Lung (tissue), 12 donors: ENCODE data around the gene PPP1R9B. TPM values are rescaled to one million over a fixed set of nuclear protein-coding genes. Genes with fewer than 3 reads are reported as not detected.

Experiments used
- ATAC-seq: fragments of 200-7000 bp; cut with Tn5 transposase; one replicate; pipeline ENCODE4 v1.9.1; 2020; ENCODE audit warnings: moderate number of reproducible peaks; ENCODE audit not compliant: insufficient read depth, low FRiP score
- DNase-seq, 3 donors: peaks; one replicate each; pipeline ENCODE4 v3.0.0-alpha.2; 2013 to 2017
- H3K27ac ChIP-seq, 2 donors: one replicate each; pipeline ENCODE4 v1.5.1; 2013; ENCODE audit warnings: mild to moderate bottlenecking in 2 of 2, moderate library complexity in 2 of 2, control low read depth in 1 of 2, inconsistent platforms in 1 of 2, low read depth in 1 of 2, low read length in 1 of 2
- H3K27me3 ChIP-seq, 3 donors: one replicate each; pipeline ENCODE4 v1.5.1; 2013; ENCODE audit warnings: low read length in 2 of 3; ENCODE audit not compliant: control insufficient read depth in 3 of 3, insufficient read depth in 3 of 3
- H3K36me3 ChIP-seq, 4 donors: one replicate each; pipeline ENCODE4 v1.5.1; 2013; ENCODE audit warnings: low read length in 4 of 4, mild to moderate bottlenecking in 1 of 4, moderate library complexity in 1 of 4; ENCODE audit not compliant: control insufficient read depth in 4 of 4, insufficient read depth in 4 of 4
- H3K4me1 ChIP-seq, 5 donors: one replicate each; pipeline ENCODE4 v1.5.1; 2013; ENCODE audit warnings: low read length in 5 of 5, mild to moderate bottlenecking in 2 of 5, moderate library complexity in 1 of 5; ENCODE audit not compliant: control insufficient read depth in 5 of 5, insufficient read depth in 5 of 5
- H3K4me3 ChIP-seq: one replicate; pipeline ENCODE4 v1.5.1; 2013; ENCODE audit warnings: mild to moderate bottlenecking, control low read depth, moderate library complexity
- H3K9ac ChIP-seq, 2 donors: one replicate each; pipeline ENCODE4 v1.5.1; 2013; ENCODE audit warnings: low read length in 2 of 2, control low read depth in 1 of 2; ENCODE audit not compliant: insufficient read depth in 1 of 2
- H3K9me3 ChIP-seq, 4 donors: one replicate each; pipeline ENCODE4 v1.5.1; 2013; ENCODE audit warnings: low read length in 3 of 4, mild to moderate bottlenecking in 1 of 4, moderate library complexity in 1 of 4; ENCODE audit not compliant: control insufficient read depth in 4 of 4, insufficient read depth in 3 of 4
- WGBS, 2 donors: extraction: QIAGEN DNeasy Blood & Tissue Kit; methylation state at CpG; one replicate each; pipeline ENCODE4 v1.1.7; 2013; 5-methylcytosine and 5-hydroxymethylcytosine counted together
- polyA plus RNA-seq, 2 donors: library from polyadenylated mRNA; stranded (reverse); fragments of 200-250 nt; gene quantifications; one replicate each; pipeline ENCODE4 v1.2.1, GENCODE V29; 2013
- total RNA-seq, 2 donors: library from RNA; depleted of rRNA in 1 of 2; stranded (reverse); fragments of >200 nt in 1 of 2; gene quantifications; one replicate each; pipeline ENCODE4 v1.2.1, GENCODE V29; 2014 to 2021
- TF ChIP-seq, protein P1 (sequence below): IDR thresholded peaks from 2 replicates; pipeline ENCODE4 v1.5.1; 2012; ENCODE audit warnings: mild to moderate bottlenecking; ENCODE audit errors: control extremely low read depth, extremely low read depth
- donor health status: control.
- donor health status: control.
- donor health status: Bipolar disorder and iron deficiency.
- donor health status: healthy.
- donor health status: DM: yes; HTN: yes; CAD: no.

The PPP1R9B gene
- total and polyA plus RNA-seq, 4 donors = 31.7 to 77.4 (median 49.8) TPM

DNA sequence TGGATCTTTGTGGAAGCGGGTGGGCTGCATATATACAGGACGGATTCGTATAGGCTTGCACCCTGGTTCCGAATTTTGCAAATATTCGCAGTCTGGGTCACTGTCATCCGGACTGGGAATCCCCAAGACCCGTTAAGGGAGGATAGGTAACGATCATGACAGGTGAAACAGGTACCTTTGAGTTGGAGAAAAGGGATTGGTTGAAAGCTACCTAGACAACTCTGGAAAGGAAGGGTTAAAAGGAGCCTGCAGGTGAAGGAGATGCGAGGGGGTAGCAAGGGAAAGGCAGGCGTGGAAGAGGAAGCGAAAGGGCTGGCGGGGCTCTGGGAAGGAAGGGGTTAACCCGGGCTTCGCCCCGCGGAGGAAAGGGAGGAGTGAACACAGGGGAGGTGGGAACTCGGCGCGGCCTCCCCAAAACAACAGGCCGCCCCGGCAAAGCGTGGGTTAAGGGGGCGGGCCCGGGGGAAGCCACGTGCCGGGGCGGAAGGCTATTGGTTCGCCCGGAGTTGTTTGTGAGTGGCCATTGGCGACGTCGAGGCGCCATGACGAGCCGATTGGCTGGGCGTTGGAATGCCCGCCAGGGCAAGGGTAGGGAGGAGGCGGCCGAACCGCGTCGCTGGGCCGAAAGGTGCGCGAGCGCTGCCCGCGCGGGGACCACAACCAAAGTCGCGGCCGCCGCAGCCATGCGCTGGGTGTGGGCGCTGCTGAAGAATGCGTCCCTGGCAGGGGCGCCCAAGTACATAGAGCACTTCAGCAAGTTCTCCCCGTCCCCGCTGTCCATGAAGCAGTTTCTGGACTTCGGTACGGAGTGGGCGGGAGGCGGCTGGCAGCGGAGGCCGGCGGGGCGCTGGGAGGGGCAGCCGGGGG, 55.5 kb downstream of the PPP1R9B start, which contains the start of gene PDK2:
PDK2 (plus strand) TSS at position 599 of the 867 bp plus-strand sequence; CDS start at position 684, 85 bp downstream.
- Histone ChIP-seq H3K9ac (peak within 1 kb of the TSS; percentile 37 to 82), H3K4me3 (peak within 1 kb of the TSS; percentile 81), H3K27me3 (no peaks in the 10 kb centered on the region), H3K27ac (peak within 1 kb of the TSS; percentile 87 to 95), H3K9me3 (no peaks in the 10 kb centered on the region), H3K4me1 (peaks cover 4 to 27% (median 7%) of the 10 kb centered on the region in 5 donors), H3K36me3 (peaks cover 4 to 19% (median 13%) of the 10 kb centered on the region in 4 donors)
- ATAC-seq (peak; percentile 96), DNase-seq (peak; percentile 98 to 99 (median 98))
- WGBS, 2 donors = 1% methylated on average over 61 to 68 of the region's 68 CpGs
- TF ChIP-seq, protein P1, sequence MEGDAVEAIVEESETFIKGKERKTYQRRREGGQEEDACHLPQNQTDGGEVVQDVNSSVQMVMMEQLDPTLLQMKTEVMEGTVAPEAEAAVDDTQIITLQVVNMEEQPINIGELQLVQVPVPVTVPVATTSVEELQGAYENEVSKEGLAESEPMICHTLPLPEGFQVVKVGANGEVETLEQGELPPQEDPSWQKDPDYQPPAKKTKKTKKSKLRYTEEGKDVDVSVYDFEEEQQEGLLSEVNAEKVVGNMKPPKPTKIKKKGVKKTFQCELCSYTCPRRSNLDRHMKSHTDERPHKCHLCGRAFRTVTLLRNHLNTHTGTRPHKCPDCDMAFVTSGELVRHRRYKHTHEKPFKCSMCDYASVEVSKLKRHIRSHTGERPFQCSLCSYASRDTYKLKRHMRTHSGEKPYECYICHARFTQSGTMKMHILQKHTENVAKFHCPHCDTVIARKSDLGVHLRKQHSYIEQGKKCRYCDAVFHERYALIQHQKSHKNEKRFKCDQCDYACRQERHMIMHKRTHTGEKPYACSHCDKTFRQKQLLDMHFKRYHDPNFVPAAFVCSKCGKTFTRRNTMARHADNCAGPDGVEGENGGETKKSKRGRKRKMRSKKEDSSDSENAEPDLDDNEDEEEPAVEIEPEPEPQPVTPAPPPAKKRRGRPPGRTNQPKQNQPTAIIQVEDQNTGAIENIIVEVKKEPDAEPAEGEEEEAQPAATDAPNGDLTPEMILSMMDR = no peak

DNA sequence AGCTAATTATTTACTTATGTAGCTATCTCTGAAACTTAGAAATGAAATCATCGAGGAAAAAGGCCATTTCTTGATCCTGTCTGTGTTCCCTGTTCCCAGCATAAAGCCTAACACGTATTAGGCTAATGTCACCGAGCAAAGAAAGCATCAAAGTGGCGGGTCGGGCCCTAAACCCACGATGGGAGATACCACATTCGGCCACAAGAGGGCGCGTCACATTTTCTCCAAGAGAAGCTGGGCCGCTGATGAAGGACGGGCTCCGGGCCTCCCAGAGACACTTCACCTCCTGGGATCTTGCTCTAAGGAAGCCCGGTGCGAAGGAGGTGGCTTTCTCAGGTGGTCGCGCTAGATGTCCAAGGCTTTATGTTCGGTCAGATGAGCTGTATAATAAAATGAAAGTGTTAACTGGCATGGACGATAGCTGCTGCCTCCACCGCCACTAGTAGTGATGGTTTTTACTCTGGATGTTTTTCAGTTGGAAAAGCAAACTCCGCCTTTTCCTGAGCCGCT, 56.2 kb downstream of the PPP1R9B start:
- peak overlapping the region; percentile 74 to 95 for H3K27ac ChIP-seq
- TF ChIP-seq, protein P1 = peak; percentile 90
- WGBS, 2 donors = 0% methylated on average over 21 of the region's 21 CpGs
- H3K9me3 ChIP-seq = no peaks in the 10 kb centered on the region
- H3K27me3 ChIP-seq = no peaks in the 10 kb centered on the region
- H3K4me3 ChIP-seq = peak overlapping the region; percentile 26
- DNase-seq = peak; percentile 91 to 94 (median 93)
- peaks cover 4 to 27% (median 7%) of the 10 kb centered on the region in 5 donors for H3K4me1 ChIP-seq
- peak overlapping the region in 1 of 2 donors; percentile 33 for H3K9ac ChIP-seq
- ATAC-seq = peak; percentile 74
- peaks cover 4 to 26% (median 11%) of the 10 kb centered on the region in 4 donors for H3K36me3 ChIP-seq

DNA sequence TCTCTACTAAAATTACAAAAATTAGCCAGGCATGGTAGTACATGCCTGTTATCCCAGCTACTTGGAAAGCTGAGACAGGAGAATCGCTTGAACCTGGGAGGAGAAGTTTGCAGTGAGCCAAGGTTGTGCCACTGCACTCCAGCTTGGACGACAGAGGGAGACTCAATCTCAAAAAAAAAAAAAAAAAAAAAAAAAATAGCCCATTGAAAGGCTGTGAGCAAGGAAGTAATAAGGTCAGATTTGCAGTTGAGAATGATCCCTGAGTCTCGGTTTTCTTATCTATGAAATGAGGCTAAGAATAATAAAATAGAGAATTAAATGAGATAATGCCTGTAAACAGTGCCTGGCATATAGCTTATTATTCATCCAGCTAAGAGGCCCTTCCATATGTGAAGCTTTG, 56.7 kb downstream of the PPP1R9B start:
- TF ChIP-seq, protein P1 = no peak
- no peak overlapping the region for H3K4me3 ChIP-seq
- H3K27ac ChIP-seq = no peak overlapping the region
- H3K4me1 ChIP-seq = peaks cover 4 to 27% (median 7%) of the 10 kb centered on the region in 5 donors
- peaks cover 4 to 28% (median 7%) of the 10 kb centered on the region in 4 donors for H3K36me3 ChIP-seq
- no peaks in the 10 kb centered on the region for H3K9me3 ChIP-seq
- WGBS, 2 donors = 45 to 61% methylated on average over 3 of the region's 3 CpGs
- DNase-seq = no peak
- no peak overlapping the region for H3K9ac ChIP-seq
- no peak for ATAC-seq
- no peaks in the 10 kb centered on the region for H3K27me3 ChIP-seq
